GM18499 (cell line): ENCODE measurements around the gene CD3E.

Source experiments
- ATAC-seq: cut with Tn5 transposase; IDR thresholded peaks from one replicate; pipeline ENCODE4 v1.9.1; 2021; ENCODE audit warnings: moderate number of reproducible peaks; ENCODE audit not compliant: insufficient read depth, unreplicated experiment

CD3E gene

GRCh38 chr11:118321386-118322082, 17.0 kb downstream of the CD3E start:
- ATAC-seq: no peak

GRCh38 chr11:118322721-118323120, 18.2 kb downstream of the CD3E start:
- no peak for ATAC-seq

DNA sequence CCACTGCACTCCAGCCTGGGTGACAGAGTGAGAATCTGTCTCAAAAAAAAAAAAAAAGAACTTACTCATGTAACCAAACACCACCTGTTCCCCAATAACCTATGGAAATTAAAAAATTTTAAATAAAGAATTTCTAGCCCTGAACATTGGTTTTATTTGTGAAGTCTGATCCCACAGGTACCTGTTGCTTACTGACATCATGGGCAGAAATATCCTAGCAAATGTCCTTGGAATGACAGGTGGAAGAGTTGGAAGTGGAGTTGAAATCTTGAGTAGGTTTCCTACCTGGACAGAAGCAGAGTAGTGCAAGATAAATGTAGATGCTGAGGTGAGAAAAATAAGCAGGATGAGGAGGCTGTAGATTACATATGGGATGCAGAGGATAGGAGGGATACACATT, 20.8 kb downstream of the CD3E start:
- ATAC-seq: no peak

- ATAC-seq: no peak
Measured at GRCh38 chr11:118328745-118329144, 24.2 kb downstream of the CD3E start.

DNA sequence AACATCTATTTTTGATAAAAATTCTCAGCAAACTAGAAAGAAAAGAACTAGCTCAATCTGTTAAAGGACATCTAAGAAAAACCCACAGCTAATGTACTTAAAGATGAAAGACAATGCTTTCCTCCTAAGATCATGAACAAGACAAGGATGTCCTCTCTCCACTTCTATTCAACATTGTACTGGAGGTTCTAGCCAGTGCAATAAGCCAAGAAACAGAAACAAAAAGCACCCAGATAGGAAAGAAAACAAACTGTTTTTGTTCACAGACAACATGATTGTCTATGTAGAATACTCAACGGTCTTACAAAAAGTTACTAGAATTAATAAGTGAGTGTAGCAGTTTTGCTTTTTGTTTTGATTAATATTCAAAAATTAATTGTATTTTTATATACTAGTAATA, 30.2 kb downstream of the CD3E start:
- no peak for ATAC-seq

DNA sequence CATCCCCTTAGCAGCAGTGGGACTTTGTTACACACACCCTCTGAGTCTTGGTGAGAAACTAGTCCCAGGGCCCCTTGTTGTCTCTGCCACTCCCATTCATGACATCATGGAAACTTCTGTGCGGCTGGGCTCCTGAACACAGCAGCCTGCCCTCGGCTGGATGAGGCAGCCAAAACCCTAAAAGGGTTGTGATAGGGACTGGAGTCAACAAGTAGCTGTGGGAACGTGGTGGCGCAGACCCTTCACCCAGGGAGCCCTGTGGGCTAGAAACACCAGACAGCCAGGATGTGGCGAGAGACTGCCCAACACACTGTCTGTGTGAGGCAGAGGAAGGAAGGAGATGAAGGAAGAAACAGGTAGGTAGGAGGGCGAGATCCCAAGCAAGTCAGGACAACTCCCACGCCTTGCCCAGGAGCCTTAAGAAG, 34.1 kb downstream of the CD3E start:
- ATAC-seq: no peak

DNA sequence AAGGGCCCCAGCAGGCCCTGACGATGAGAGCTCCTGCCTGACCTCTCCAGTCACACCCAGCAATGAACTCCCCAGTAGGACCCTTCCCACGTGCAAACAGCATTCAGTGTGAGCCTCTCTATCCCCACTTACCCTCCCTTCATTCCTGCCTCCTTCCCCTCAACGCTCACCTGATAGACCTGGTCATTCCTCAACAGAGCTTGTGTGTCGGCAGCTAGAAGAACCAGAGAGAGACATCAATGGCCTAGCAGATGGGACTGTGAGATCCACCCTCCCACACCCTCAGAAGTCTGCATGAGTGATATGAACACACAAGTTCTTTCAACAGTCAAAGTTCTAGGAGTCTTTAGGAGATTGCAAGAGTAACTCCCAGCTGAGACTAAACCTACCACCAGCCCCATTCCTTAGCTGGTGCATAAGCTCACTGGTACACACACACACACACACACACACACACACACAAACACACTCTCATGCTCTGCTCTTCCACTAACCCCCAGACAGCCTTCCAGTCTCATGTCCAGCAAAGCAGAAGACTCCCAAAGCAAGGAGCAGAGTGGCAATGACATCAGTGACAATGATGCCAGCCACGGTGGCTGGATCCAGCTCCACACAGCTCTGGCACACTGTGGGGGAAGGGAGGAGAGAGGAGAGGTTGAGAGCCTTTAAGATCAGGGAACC, 34.9 kb downstream of the CD3E start:
- no peak for ATAC-seq

DNA sequence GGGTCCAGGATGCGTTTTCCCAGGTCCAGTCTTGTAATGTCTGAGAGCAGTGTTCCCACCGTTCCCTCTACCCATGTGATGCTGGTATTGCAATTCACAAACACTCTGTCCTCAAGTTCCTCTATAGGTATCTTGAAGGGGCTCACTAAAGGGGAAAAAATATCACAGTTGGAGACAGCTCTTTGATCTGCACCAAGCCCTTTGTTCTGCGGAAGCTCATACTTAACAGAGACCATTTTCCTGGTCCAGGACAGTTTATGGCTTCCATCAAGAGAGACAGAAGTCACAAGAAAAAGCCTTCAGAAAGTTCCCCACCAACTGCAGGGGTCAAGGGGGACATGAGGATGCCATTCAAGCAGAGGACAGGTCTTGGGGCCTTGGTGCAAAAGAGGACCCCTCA, 35.9 kb downstream of the CD3E start:
- no peak for ATAC-seq

DNA sequence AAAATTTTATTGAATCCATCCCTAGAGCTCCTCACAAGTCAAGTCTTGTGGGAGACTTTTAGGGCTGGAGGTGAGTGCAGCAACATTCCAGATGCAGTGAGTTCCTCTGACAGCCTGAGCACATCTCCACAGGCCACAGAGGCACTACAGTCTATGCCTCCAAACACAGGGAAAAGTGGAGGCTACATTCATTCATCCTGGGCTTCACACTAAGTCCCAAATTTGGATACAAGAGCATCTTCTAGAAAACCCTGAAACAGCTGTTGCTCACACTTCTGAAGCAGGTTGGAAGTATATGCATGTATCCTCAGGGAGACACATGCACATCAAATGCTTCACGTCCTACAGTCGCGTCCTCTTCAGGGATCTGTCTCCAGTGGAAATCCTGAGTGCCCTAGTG, 36.7 kb downstream of the CD3E start:
- no peak for ATAC-seq

DNA sequence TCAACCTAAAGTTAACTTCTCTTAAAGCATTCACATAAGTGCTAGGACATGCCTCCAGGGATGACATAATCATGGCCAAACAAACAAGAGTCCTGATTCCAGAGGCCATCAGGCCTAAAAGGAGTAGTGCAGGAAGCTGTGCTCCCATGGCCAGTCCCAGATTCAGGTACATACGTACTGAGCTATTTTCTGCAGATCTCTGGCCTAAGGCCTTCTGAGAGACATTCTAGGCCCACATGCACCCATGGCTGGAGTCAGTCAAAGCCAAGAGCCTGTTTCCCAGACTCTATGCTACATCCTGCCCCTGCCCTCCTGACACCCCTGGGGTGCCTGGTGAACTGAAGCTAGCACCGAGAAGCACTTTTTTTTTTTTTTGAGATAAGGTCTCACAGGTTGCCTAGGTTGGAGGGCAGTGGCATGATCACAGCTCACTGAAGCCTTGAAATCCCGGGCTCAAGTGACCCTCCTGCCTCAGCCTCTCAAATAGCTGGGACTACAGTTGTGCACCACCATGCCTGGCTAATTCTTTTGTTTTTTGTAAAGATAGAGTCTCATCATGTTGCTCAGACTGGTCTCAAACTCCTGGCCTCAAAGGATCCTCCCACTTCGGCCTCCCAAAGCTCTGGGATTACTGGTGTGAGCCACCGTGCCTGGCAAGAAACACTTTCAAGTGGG, 37.4 kb downstream of the CD3E start:
- ATAC-seq: no peak

DNA sequence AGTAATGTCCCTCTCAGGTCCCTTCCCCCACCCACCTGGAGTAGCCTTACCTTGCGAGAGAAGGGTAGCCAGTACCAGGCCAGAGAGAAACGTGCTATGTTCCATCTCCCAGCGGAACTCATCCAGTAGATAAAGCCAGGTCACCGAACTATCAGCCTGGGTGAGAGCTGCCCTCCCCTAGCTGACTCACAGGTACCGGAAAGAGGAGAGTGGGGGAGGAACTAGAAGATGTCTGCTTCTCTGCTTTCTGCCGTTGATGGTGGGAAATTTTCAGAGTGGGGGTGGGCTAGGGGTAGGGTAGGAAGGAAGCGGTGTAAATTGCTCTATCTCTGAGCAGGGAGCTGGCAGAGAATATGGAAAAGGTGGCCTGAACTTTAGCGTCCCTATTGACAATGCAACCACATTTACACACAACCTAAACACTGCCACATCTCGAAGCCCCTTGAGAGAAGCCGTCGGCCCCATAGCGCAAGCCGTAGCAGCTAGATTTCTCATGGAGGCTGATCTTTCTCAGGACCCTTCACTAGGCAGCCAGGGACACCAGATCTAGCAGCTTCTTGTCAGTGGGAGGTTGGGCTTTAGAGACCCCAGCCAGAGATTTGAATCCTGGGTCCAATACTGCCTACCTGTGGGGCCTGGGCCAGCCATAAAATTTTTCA, 38.1 kb downstream of the CD3E start, which contains the start of gene CD3D:
TSS of gene CD3D (minus strand) at position 203 of the 659 bp plus-strand sequence. CDS start at position 105, 98 bp downstream.
- no peak for ATAC-seq

GRCh38 chr11:118343248-118343647, 38.7 kb downstream of the CD3E start:
- ATAC-seq: no peak

- ATAC-seq: no peak
Measured at GRCh38 chr11:118343981-118344515, 39.5 kb downstream of the CD3E start, which contains the start of gene CD3G. CD3G (plus strand) TSS chr11:118344344; CDS start chr11:118344424, 80 bp downstream.

GRCh38 chr11:118349475-118349874, 44.9 kb downstream of the CD3E start:
- ATAC-seq: no peak

GRCh38 chr11:118353084-118353710, 48.7 kb downstream of the CD3E start:
- no peak for ATAC-seq

DNA sequence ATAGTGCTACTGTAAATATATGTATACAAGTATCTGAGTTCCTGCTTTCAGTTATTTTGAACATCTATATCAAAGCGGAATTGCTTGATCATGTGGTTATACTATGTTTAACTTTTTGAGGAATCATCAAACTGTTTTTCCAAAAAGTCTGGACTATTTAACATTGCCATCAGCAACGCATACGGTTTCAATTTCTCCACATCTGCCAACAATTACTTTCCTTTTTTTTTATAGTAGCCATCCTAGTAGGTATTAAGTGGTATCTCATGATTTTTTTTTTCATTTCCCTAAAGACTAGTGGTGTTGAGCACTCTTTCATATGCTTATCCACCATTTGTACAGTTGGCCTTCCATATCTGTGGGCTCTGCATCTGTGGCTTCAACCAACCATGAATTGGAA, 53.5 kb downstream of the CD3E start:
- ATAC-seq: no peak

DNA sequence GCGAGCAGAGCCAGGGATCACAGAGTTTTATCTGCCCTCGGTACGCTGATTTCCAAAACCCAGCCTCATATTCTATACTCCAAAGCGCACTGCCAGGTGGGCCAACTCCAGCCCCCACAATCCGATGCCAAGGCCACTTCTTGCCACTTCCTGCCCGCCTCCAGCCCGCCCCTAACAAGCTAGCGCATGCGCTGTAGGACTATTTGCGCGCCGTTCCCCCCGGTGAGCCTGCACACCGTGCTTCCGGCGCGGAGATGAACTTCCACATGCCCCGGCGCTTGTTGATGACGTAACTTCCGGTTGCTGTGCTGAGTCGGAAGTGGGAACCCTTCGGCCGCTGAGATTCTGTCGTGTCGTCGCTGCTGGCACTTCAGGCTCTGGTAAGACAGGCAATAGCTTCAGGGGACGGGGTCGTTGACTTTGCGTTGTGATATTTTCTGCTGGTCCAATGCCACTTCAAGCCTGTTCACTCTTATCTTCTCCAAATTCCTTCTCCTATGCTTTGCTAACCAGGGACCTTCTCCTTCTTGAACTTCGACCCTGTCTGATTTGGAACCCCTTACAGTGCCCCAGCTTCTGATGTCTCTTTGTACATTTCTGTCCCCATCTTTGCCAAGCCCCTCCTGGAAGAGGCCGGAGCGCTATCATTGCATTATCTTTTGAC, 54.9 kb downstream of the CD3E start, which contains the start of gene UBE4A:
TSS of gene UBE4A (plus strand) at position 306 of the 664 bp plus-strand sequence. CDS start 5,481 bp downstream, outside the sequence.
- peak; percentile 59 for ATAC-seq

DNA sequence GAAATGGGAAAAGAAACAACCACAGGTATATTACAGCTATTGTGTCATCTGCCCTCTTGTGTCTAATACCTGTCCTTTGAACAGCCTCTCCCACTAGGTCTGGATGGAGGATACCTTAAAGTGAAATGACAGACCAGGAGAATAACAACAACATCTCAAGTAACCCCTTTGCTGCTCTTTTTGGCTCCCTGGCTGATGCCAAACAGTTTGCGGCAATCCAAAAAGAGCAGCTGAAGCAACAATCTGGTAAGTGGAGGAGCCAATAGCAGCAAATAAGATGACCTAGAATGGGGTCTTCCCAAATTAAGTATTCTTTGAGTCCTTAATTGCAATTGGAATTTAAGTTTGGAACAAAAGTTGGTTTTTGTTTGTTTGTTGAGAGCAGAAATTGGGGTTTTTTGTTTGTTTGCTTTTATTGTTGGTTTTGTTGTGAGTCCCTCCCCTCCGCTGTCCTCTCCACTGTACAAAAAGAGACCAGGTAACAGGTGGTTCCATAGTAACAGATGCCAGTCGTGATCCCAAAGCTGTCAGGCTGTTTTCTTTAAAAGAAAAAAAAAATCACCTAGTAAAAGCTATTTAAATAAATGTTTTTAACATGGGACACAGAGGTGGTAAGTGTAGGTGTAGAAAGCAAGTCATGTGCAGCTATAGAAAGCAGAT, 60.6 kb downstream of the CD3E start:
- ATAC-seq: no peak
